Fibroblast of mammary gland (primary cell): Measurements from ENCODE around the gene GRAPL.
"Not testable (repeated sequence)": the region's sequence is repeated elsewhere in the genome, so short reads cannot be mapped to it uniquely, and the experiment has no call there.

Experiments used
- DNase-seq: peaks from one replicate; pipeline ENCODE4 v3.0.0-alpha.2; 2010; ENCODE audit warnings: low read depth
- H3K4me3 ChIP-seq: 2 replicates; pipeline ENCODE4 v1.5.1; 2011; ENCODE audit warnings: low read depth, mild to moderate bottlenecking, low read length, moderate library complexity; ENCODE audit not compliant: control insufficient read depth

Gene GRAPL

GRCh38 chr17:19175410-19175809 lies 48.0 kb downstream of the GRAPL start:
- DNase-seq, H3K4me3 ChIP-seq: not testable (repeated sequence)

GRCh38 chr17:19181040-19181875 lies 53.9 kb downstream of the GRAPL start:
- DNase-seq, H3K4me3 ChIP-seq: not testable (repeated sequence)

- not testable (repeated sequence) for DNase-seq, H3K4me3 ChIP-seq
These were observed 60.8 kb downstream of the GRAPL start for GRCh38 chr17:19187883-19188869.

- not testable (repeated sequence) for H3K4me3 ChIP-seq, DNase-seq
These were observed 61.7 kb downstream of the GRAPL start for GRCh38 chr17:19188870-19189708.

- DNase-seq, H3K4me3 ChIP-seq: not testable (repeated sequence)
These were observed 62.5 kb downstream of the GRAPL start for GRCh38 chr17:19189781-19190405.

GRCh38 chr17:19196382-19197204 lies 69.2 kb downstream of the GRAPL start:
- not testable (repeated sequence) for H3K4me3 ChIP-seq, DNase-seq

- H3K4me3 ChIP-seq, DNase-seq: not testable (repeated sequence)
These were observed 75.1 kb downstream of the GRAPL start for GRCh38 chr17:19202448-19202847.

- not testable (repeated sequence) for DNase-seq
These were observed 76.0 kb downstream of the GRAPL start for GRCh38 chr17:19203429-19203828.

More at GRCh38 chr17:19203429-19203828, 76.0 kb downstream of the GRAPL start:
- H3K4me3 ChIP-seq: not testable (repeated sequence)
